PC-9 (cell line): ENCODE measurements around the gene NPPB. TPM values are rescaled to one million over a fixed set of nuclear protein-coding genes. Genes with fewer than 3 reads are reported as not detected.

Source experiments
- BruUV-seq: library from RNA; stranded (reverse); fragments of 400-500 nt; replicated peaks from 2 replicates; lab custom pipeline; 2021; lab: Mats Ljungman, UMichigan
- CTCF ChIA-PET: fragments of 300-600 bp; sonication (Branson Sonifier 250); formaldehyde crosslinking; loops from one replicate; lab custom pipeline; 2022; ENCODE audit warnings: antibody characterized with exemption; lab: Charles Lee
- POLR2A ChIA-PET: fragments of 300-600 bp; sonication (Branson Sonifier 250); formaldehyde crosslinking; loops from one replicate; lab custom pipeline; 2022; ENCODE audit warnings: antibody characterized with exemption; ENCODE audit not compliant: unreplicated experiment; lab: Charles Lee
- DNase-seq, 2 experiments: peaks; one replicate each; pipeline versions ENCODE4 v3.0.0 to v3.0.0-alpha.2; 2015 to 2022; ENCODE audit warnings: mixed read lengths in 1 of 2
- H2AFZ ChIP-seq: fragments of 200-600 bp; sonication (generic); 2 replicates; pipeline ENCODE4 v1.8.1; 2017; ENCODE audit warnings: antibody characterized with exemption
- H3F3A ChIP-seq: fragments of 200-600 bp; sonication (generic); 2 replicates; pipeline ENCODE4 v1.8.1; 2017; ENCODE audit warnings: antibody characterized with exemption, mild to moderate bottlenecking, low read depth; ENCODE audit not compliant: insufficient read depth
- H3K27ac ChIP-seq: fragments of 200-600 bp; sonication (generic); 2 replicates; pipeline ENCODE4 v1.6.1; 2016; ENCODE audit warnings: mixed run types
- H3K27me3 ChIP-seq: fragments of 200-600 bp; sonication (generic); 2 replicates; pipeline ENCODE4 v1.6.1; 2016; ENCODE audit warnings: low read depth, mixed run types; ENCODE audit not compliant: insufficient read depth
- H3K36me3 ChIP-seq: fragments of 200-600 bp; sonication (generic); 2 replicates; pipeline ENCODE4 v1.6.1; 2016; ENCODE audit warnings: low read depth, mixed run types
- H3K4me1 ChIP-seq: fragments of 200-600 bp; sonication (generic); replicated peaks from 2 replicates; pipeline ENCODE4 v1.6.1; 2016; ENCODE audit warnings: mixed run types; ENCODE audit not compliant: insufficient read depth
- H3K4me2 ChIP-seq: fragments of 200-600 bp; sonication (generic); 2 replicates; pipeline ENCODE4 v1.6.1; 2017; ENCODE audit warnings: mixed run types
- H3K4me3 ChIP-seq: fragments of 200-600 bp; sonication (generic); 2 replicates; pipeline ENCODE4 v1.6.1; 2016; ENCODE audit warnings: mixed run types
- H3K79me2 ChIP-seq: fragments of 200-600 bp; sonication (generic); 2 replicates; pipeline ENCODE4 v1.6.1; 2017; ENCODE audit warnings: low read depth, mixed run types
- H3K9me2 ChIP-seq: fragments of 200-600 bp; sonication (generic); 2 replicates; pipeline ENCODE4 v1.8.1; 2017; ENCODE audit warnings: mild to moderate bottlenecking; ENCODE audit not compliant: insufficient read depth
- H3K9me3 ChIP-seq: fragments of 200-600 bp; sonication (generic); 2 replicates; pipeline ENCODE4 v1.8.1; 2016; ENCODE audit warnings: low read depth; ENCODE audit not compliant: insufficient read depth
- H4K20me1 ChIP-seq: fragments of 200-600 bp; sonication (generic); 2 replicates; pipeline ENCODE4 v1.8.1; 2017; ENCODE audit not compliant: insufficient read depth
- EZH2 ChIP-seq: fragments of 200-600 bp; sonication (generic); IDR thresholded peaks from 2 replicates; pipeline ENCODE4 v1.8.0; 2017; ENCODE audit warnings: antibody characterized with exemption, low read depth
- intact Hi-C: fragments of 100-400 bp; cut with micrococcal nuclease; formaldehyde crosslinking; loops from one replicate; pipeline ENCODE4 v1.10.0; 2022; ENCODE audit not compliant: unreplicated experiment
- total RNA-seq: library from RNA; stranded (reverse); gene quantifications from 2 replicates; pipeline ENCODE4 v1.2.3, GENCODE V29; 2021
- TF ChIP-seq, protein P1 (sequence below): fragments of 200-600 bp; sonication (generic); conservative IDR thresholded peaks from 2 replicates; pipeline ENCODE4 v1.6.1; 2017; ENCODE audit warnings: mixed run types, antibody characterized with exemption, mild to moderate bottlenecking, moderate library complexity

Gene NPPB
- total RNA-seq, 1 experiment from 2014 or later, result not detected

DNA sequence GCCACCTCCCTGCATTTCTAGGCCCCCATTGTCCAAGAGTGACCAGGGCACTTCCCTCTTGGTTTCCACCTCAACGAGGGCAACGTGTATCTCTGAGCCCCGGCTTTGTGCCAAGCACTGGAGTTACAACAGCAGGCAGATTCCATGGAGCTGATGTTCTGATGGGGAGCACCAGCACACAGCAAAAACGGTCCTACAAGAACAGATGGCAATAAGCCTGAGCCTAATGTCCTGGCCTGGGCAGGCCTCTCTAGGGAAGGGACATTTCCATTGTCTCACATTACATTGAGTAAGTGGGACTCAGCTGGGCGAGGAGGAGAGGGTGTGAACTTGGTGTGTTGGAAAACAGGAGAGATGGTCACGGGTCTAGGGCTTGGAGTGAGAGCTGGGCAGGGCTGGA is 27.2 kb upstream of the NPPB start:
- Histone ChIP-seq H3K9me2 (no peaks in the 10 kb centered on the region), H3K4me3 (no peak overlapping the region), H3K27ac (no peak overlapping the region), H3F3A (no peaks in the 10 kb centered on the region), H4K20me1 (no peaks in the 10 kb centered on the region), H3K9me3 (no peaks in the 10 kb centered on the region), H3K27me3 (0 out of 2 replicates have a peak, but pooled peaks cover 3% of the 10 kb centered on the region), H2AFZ (no peak overlapping the region), H3K79me2 (no peaks in the 10 kb centered on the region), H3K4me2 (no peak overlapping the region), H3K4me1 (no peaks in the 10 kb centered on the region), H3K36me3 (no peaks in the 10 kb centered on the region)
- BruUV-seq, result no TSS peak
- POLR2A ChIA-PET, result no interaction called here
- no peak for DNase-seq
- CTCF ChIA-PET, result no interaction called here
- intact Hi-C loops, result no loop called here
- TF ChIP-seq, protein P1, sequence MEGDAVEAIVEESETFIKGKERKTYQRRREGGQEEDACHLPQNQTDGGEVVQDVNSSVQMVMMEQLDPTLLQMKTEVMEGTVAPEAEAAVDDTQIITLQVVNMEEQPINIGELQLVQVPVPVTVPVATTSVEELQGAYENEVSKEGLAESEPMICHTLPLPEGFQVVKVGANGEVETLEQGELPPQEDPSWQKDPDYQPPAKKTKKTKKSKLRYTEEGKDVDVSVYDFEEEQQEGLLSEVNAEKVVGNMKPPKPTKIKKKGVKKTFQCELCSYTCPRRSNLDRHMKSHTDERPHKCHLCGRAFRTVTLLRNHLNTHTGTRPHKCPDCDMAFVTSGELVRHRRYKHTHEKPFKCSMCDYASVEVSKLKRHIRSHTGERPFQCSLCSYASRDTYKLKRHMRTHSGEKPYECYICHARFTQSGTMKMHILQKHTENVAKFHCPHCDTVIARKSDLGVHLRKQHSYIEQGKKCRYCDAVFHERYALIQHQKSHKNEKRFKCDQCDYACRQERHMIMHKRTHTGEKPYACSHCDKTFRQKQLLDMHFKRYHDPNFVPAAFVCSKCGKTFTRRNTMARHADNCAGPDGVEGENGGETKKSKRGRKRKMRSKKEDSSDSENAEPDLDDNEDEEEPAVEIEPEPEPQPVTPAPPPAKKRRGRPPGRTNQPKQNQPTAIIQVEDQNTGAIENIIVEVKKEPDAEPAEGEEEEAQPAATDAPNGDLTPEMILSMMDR, result no peak
- no peak for TF ChIP-seq EZH2

DNA sequence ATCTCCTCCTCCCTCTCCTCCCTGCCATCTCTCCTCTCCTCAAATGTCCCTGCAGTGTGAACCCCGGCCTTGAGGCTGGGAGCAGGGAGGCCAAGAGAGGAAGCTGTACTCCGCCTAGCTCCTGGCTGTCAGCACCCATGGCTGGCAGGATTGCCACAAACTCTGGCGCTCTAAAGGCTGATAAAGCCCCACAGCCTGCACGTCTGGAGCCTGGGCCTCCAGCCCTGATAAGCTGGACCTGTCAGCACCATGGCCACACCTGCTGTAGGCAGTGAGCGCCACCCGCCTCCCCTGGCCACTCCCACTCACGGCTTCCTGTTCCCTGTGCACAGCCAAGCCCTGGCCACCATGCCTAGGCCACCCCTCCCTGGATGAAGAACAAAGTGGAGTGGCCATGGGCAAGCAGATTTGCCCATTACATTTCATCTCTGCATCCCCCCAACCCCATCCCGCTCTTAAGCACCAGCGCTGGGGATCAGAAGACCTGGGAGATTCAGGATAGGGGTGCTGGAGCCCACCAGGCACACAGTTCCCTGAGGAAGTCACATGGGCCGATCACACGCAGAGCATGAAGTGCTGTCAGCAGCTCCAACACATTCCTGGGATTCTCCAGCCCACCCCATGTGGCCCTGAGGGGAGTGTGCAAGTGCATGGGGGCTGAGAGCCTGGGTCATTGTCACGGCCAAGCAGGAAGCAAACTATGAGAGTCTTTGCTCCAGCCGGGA is 24.2 kb upstream of the NPPB start:
- Histone ChIP-seq H3K79me2 (no peaks in the 10 kb centered on the region), H4K20me1 (no peaks in the 10 kb centered on the region), H3K36me3 (no peaks in the 10 kb centered on the region), H3F3A (no peaks in the 10 kb centered on the region), H3K4me3 (no peak overlapping the region), H3K27ac (no peak overlapping the region), H3K9me2 (no peaks in the 10 kb centered on the region), H3K9me3 (no peaks in the 10 kb centered on the region), H3K4me1 (no peaks in the 10 kb centered on the region), H3K27me3 (peaks cover 10% of the 10 kb centered on the region; the same call in 1 of the 2 replicates), H3K4me2 (no peak overlapping the region), H2AFZ (no peak overlapping the region)
- CTCF ChIA-PET, result no interaction called here
- intact Hi-C loops, result no loop called here
- no TSS peak for BruUV-seq
- POLR2A ChIA-PET, result no interaction called here
- peak in 1 of 2 experiments; percentile 34 for DNase-seq
- TF ChIP-seq, protein P1, result no peak
- TF ChIP-seq EZH2, result no peak

DNA sequence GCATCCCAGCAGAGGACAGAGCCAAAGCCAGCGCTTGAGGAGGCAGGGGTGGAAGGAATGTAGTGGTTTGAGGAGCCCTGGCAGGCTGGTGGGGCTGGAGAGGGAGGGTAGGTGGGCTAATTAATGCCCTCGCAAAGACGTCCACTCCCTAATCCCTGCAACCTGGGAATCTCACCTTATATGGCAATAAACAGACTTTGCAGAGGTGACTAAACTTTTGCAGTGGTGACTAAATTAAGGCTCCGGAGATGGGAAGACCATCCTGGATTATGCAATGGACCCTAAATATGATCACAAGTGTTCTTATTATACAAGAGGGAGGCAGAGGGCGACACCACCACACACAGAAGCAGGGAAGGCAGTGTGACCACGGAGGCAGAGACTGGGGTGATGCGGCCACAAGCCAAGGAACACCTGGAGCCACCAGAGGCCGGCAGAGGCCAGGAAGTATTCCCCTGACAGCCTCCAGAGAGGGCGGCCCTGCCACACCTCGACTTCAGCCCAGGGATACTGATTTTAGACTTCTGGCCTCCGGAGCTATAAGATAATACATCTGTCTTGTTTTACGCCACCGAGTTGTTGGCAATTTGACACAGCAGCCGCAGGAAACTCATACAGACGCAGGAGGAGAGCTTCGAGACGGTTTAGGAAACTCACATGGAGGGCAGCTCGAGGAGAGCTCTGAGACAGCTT is 23.1 kb upstream of the NPPB start:
- Histone ChIP-seq H3K27me3 (peaks cover 14% of the 10 kb centered on the region; the same call in 1 of the 2 replicates), H3K9me3 (no peaks in the 10 kb centered on the region), H3K4me1 (no peaks in the 10 kb centered on the region), H3F3A (no peaks in the 10 kb centered on the region), H3K36me3 (no peaks in the 10 kb centered on the region), H3K4me2 (no peak overlapping the region), H3K4me3 (no peak overlapping the region), H2AFZ (no peak overlapping the region), H3K9me2 (no peaks in the 10 kb centered on the region), H3K27ac (no peak overlapping the region), H4K20me1 (no peaks in the 10 kb centered on the region), H3K79me2 (no peaks in the 10 kb centered on the region)
- DNase-seq, result no peak
- CTCF ChIA-PET, result no interaction called here
- TF ChIP-seq, protein P1, result no peak
- no peak for TF ChIP-seq EZH2
- intact Hi-C loops, result no loop called here
- BruUV-seq, result no TSS peak
- POLR2A ChIA-PET, result no interaction called here
